H1 (cell line): ENCODE data around the gene TBC1D12. TPM values are rescaled to one million over a fixed set of nuclear protein-coding genes. Genes with fewer than 3 reads are reported as not detected.

Experiments
- FOSL1 ChIP-seq: IDR thresholded peaks from 2 replicates; pipeline ENCODE4 v1.6.1; 2011; ENCODE audit warnings: mild to moderate bottlenecking, low read depth, low read length, moderate library complexity; ENCODE audit not compliant: insufficient read depth
- RNF2 ChIP-seq: fragments of 200-900, 300-1000 bp; sonication (generic); IDR thresholded peaks from 2 replicates; pipeline ENCODE4 v1.7.1; 2016; ENCODE audit warnings: borderline replicate concordance, low read depth, mild to moderate bottlenecking, antibody characterized with exemption, low read length; ENCODE audit not compliant: poor library complexity, severe bottlenecking; ENCODE audit errors: missing control alignments
- RXRA ChIP-seq: IDR thresholded peaks from 2 replicates; pipeline ENCODE4 v1.6.1; 2011; ENCODE audit warnings: low read depth, mild to moderate bottlenecking, low read length, moderate library complexity; ENCODE audit not compliant: insufficient read depth
- polyA plus RNA-seq, 7 experiments: library from polyadenylated mRNA; depleted of rRNA in 3 of 7; stranded (reverse) in 5 of 7; unstranded in 2 of 7; fragments of >200 nt in 5 of 7; fragments of 200-250 nt in 2 of 7; gene quantifications; 1 replicate in 5 of 7; 2 replicates in 1 of 7; 4 replicates in 1 of 7; pipeline versions ENCODE4 v1.2.1 to v1.2.3, GENCODE V29; 2011 to 2013; ENCODE audit warnings: missing spikeins in 2 of 7, mixed read lengths in 2 of 7
- total RNA-seq: library from RNA; stranded (reverse); fragmentation: NEBNext Ultra II Directional; extraction: Animal tissue kit (Norgen Biotek cat#: 25700); gene quantifications from 2 replicates; pipeline ENCODE4 v1.2.1, GENCODE V29; 2021

TBC1D12 gene
- total and polyA plus RNA-seq, 2 of the 8 experiments (the other 6 are each of a cell fraction or from before 2014, with no cell fraction given), result 1.1 to 3.2 TPM

DNA sequence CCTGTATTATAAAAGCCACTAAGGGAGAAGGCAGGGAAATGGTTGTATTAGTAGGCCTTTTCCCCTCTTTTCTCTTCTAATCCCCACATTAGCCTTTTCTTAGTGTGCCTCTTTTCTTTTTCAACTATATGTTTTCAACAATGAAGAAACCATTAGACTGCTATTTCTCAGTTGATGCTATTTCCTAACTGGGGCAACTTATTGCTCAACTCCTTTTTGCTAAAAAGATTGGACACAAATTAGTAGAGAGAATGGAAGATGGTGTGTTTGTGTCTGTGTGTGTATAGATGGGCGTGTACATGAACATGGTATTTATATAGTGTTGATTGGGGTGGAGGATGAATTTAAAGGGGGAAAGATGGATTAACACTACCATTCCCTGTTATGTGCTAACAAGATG is 28.4 kb downstream of the TBC1D12 start (continued):
- TF ChIP-seq RNF2 (no peak), RXRA (no peak), FOSL1 (no peak)
